GM21381 (cell line): ENCODE results near the gene CAMSAP2.

Experiments
- ATAC-seq: cut with Tn5 transposase; IDR thresholded peaks from one replicate; pipeline ENCODE4 v1.9.1; 2021; ENCODE audit warnings: mild to moderate bottlenecking, moderate library complexity; ENCODE audit not compliant: unreplicated experiment

Gene CAMSAP2, protein sequence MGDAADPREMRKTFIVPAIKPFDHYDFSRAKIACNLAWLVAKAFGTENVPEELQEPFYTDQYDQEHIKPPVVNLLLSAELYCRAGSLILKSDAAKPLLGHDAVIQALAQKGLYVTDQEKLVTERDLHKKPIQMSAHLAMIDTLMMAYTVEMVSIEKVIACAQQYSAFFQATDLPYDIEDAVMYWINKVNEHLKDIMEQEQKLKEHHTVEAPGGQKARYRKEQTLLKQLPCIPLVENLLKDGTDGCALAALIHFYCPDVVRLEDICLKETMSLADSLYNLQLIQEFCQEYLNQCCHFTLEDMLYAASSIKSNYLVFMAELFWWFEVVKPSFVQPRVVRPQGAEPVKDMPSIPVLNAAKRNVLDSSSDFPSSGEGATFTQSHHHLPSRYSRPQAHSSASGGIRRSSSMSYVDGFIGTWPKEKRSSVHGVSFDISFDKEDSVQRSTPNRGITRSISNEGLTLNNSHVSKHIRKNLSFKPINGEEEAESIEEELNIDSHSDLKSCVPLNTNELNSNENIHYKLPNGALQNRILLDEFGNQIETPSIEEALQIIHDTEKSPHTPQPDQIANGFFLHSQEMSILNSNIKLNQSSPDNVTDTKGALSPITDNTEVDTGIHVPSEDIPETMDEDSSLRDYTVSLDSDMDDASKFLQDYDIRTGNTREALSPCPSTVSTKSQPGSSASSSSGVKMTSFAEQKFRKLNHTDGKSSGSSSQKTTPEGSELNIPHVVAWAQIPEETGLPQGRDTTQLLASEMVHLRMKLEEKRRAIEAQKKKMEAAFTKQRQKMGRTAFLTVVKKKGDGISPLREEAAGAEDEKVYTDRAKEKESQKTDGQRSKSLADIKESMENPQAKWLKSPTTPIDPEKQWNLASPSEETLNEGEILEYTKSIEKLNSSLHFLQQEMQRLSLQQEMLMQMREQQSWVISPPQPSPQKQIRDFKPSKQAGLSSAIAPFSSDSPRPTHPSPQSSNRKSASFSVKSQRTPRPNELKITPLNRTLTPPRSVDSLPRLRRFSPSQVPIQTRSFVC (N-terminal part only)

DNA sequence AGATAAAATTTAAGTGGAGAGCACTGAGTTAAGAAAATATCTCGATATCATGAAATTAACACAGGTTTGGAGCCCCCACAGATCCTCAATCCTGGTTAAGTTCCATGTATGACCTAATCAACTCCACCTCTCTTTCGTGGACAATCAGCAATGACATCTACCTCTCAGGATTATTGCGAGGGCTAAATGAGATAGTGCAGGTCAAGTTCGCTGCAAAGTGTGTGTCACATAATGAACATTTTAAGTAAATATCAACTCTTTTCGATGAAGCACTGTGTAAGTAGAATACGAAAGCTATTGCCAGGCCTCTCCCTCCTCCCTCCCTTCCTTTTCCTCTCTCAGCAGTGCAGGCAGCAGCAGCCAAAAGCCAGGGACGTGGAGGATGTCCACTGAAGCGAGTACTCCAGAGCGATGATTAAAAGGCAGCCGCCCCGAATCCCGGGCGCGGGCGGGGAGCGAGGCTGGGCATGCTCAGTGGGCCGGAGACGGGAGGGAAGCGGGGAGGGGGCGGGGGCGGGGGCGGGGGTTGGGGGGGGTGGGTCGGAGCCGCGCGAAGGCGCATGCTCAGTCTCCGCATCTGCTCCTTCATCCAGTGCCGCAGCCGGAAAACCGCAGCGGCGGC, at the start of gene CAMSAP2:
Gene CAMSAP2, plus strand, starts transcription at position 567 of the 622 bp plus-strand sequence. CDS start 935 bp downstream, outside the sequence.
- ATAC-seq: peak; percentile 43

DNA sequence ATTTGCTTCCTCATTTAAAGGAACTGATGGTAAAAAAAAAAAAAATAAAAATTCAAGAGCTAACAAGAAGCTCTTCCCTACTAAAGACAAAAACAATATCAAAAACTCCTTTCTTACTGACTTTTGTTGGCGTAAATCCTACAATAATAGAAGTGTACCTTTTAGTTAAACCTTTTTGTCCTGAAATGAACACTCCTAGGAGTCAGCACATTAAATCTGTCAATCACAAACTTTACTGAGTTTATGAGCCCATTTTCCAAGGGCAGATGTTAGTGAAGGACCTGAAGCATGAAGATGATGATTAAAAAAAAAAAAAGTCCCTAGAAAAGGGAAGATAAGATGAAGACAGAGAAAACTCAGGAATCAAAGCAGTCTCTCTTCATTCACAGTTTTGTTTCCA, 46.4 kb upstream of the CAMSAP2 start:
- no peak for ATAC-seq

DNA sequence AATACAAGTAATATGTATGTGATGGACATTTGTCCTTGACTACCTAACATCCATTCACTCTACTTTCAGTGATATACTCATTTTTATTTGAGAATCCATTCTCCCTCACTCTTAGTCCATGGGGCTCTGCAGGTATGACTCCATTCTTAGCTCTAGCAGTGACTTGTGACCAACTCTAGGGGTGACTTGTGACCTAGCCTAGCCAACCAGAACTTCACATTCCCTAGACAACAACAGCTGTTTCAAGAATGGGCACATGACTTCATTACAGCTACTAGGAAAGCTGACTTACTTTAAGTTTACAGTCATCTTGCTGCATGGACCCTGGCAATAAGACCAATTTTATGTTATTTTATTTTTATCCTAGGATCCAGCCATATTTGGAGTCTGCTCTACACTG, 45.4 kb upstream of the CAMSAP2 start:
- ATAC-seq: no peak

DNA sequence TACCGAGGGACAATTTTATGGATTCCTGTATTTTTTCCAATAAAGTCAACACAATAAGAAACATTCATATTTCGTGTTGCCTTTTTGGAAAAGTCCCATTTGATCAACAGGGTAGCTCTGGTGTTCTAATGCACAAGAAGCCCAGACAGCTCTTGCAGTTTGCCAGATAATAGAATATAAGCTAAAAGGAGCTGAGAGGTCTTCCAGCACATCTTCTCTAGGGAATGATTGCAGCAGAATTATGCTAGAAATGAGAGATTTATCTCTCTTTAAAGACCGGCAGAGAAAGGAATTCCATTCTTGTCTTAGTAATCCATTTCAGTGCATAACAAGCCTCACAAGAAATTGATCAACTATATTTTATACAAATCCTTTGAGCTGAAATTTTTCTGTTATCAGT, 44.0 kb upstream of the CAMSAP2 start:
- ATAC-seq: no peak

DNA sequence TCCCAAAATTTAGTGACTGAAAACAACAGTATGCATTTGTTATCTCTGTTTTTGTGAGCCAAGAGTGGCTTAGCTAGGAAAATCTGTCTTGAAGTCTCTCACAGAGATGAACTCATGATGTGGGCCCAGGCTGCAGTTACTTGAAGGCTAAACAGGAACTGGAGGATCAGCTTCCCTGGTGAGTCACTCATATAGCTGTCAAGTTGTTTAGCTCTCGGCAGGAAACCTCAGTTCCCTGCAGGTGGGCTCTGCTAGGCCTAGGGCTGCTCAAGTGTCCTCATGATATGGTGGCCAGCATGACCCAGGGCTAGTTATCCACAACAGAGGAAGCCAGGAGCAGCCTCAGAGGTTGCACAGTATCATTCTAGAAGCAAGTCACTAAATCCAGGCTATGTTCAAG, 38.8 kb upstream of the CAMSAP2 start:
- ATAC-seq: no peak

DNA sequence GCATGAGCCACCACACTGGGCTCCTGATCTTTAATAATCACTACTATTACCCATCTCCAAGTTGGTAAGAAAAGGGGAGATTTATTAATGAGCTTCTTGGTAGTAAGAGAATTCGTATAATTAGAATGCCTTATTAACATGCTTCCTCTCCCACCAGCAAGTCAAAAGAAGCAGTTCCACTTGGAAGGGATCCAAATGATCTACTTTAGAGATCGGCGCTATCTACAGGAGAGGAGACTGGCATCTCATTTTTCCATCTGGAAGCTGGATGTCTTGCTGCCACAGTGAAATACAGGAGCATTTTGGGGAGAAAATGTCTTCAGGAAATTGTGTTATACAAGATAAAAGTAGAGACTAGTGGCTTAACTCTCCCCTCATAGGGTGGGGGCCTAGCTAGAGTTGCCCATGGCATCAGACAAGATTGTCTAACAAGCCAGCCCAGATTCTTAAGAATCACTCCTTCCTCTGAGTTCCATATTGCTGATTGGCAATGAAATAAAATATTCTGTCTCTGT, 33.6 kb upstream of the CAMSAP2 start:
- ATAC-seq: no peak

DNA sequence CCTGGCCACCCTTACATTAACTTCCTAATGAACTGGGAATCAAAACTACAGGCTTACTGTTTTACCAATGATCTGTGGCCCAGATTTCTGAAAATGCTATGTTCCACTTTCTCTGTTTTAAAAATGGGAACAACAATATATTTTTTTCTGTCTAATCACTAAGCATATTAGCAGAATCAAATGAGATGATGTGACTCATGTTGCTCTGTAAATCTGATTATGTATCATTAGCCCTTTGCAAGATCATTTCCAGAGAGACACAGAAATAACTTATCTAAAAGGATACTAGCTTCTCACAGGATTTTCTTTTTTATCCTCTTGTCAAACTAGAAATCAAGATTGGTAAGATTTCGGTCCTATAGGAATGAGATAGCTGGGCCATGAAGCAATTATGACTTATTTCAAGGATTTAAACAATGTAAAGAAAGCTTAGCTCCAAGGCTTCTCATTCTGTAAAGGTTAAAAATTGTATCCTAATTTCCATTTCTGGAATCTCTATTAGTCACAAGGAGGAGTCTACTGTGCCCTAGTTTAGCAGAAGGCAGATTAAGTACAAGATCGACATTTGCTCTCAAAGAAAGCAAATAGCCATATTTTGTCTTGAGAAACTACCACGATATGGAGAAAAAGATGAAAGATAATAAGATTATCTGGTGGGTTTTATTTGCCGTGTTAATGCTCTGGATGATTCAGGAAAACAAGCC, 32.4 kb upstream of the CAMSAP2 start:
- ATAC-seq: no peak

DNA sequence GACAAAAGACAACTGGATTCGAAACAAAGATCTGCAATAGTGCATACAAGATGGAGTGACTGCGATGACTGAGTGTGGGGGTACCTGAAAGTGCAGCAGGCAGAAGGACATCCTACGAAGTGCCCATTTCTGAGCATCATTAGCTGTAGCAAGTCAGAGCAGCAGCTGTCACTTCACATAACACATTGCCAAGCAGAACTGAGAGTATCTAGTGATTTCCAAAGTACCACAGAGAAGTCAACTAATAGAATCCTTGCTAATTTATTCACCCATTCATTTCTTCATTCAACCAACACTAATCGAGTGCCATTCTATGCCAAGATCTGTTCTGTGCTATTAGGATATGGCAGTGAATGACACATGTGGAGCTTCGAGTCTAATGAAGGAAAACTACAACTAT, 31.6 kb upstream of the CAMSAP2 start:
- ATAC-seq: no peak

DNA sequence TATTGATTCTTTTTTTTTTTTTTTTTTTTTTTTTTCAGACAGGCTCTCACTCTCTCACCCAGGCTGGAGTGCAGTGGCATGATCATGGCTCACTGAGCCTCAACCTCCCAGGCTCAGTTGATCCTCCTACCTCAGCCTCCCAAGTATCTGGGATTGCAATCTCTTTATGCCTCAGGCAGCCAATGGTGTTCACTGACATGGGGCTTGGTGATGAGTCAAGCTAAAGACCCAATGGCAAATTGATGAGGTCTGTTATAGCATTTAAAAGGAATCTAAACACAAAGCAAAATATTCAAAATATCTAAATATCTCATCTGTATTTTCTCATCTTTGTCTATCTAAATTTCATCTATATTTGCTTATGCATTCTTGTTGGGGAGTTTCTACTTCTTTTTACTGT, 30.5 kb upstream of the CAMSAP2 start:
- no peak for ATAC-seq

DNA sequence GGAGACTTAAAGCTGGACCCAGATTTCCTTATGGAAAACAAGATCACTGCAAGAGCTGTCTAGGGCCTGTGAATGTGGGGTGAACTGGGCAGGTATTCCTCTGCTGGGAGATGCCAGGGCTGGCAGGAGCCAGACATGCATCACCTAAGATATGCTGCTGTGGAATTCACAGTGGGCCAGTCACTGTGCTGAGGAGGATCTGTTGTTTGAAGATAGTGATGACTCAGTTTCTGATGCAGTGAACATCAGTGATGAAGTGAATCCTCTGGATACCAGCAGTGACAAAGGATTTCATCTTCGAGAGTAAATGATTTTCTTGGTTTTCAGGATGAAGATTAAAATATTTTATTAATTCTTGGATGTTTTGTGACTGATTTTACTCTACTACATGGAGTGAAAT, 29.9 kb upstream of the CAMSAP2 start:
- no peak for ATAC-seq

DNA sequence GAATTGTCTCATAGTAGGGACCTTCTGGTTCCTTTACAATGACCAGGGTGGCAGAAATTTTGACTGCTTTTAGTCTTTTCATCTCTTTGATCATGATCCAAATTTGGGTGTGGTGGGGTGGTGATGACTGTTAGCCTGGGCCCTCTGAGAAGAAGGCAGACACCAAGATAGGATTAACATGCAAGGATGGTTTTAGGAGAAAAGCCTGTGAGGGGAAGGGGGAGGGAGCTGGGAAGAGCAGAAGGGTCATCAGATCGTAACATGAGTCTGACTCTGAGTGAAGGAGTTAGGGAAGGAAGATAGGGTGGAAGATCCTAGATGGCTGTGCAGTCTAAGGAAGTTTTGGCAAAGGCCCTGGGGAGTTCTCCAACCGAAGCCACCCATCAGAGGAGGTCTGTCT, 28.5 kb upstream of the CAMSAP2 start:
- ATAC-seq: no peak

DNA sequence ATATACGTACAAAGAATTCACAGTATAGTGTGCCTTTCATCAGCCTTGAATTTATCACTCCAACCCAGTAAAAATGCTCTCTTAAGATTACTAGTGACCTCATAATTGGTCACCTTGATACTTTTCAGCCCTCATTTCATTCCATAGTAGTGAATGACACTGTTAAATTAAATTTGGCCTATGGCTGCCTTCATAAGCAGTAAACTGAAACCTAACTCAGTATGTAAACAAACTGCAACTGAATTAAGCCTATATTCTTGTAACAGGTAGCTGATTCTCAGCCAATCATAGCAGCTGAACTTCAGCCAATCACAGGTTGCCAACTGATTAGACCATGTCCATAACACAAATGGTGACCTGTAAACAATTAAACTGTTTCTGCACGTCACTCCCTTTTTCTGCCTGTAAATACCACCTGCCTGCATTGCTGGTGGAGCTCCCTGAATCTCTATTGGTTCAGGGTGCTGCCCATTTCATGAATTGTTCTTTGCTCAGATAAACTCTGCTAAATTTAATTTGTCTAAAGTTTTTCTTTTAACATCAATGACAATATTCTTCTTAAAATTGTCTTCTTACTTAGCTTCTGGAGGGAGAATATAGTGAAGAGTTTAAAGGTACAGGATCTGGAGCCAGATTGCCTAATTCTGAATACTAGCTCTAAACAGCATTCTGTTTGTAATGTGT, 24.0 kb upstream of the CAMSAP2 start:
- ATAC-seq: no peak

DNA sequence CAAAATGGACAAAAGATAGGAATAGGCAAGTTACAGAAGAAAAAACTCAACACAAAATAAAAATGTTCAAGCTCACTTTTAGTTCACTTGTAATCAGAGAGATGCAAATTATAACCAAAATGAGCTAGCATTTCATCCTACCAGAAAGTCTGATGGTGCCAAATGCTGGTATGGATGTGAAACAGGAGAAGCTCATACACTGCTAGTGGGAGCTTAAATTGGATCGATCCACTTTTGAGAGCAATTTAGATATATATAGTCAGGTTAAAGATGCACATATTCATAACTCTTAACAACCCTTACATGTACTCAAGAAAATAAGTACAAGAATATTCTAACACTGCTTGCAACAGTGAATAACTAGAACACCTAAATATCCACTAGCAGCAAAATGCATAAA, 18.5 kb upstream of the CAMSAP2 start:
- ATAC-seq: no peak

DNA sequence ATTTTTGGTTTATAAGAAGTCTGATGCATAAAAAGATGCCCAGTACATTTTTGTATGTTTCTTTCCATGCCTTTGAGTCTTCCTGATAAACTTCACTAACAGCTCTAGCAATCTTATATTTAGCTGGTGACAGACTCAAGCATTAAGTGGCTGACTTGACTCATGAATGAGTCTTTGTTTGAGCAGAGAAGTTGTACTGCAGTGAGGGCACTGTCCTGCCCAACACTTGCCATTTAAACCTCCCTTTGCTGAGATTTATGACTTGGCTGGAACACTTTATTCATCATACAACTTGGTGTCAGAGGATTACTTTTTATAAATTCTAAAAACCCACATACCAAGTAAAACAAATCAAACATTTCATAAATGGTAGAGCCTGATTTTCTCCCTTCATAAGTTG, 14.6 kb upstream of the CAMSAP2 start:
- no peak for ATAC-seq

DNA sequence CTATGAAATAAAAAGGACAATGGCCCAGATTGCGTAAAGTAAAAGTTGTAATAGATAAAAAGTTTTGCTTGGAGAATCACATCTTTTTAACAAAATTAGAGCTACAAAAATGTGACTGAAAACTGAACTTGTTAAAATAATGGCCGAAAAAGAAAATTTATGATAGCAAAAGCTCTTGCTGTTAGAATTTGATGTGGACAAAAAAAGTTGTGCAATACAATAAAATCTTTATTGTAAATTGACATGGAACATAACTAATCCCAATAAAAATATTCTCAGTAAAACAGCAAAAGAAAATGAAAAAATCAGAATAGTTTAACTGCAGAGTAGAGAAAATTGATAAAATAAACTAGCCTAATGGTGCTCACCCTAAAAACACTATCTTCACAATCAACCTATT, 11.4 kb upstream of the CAMSAP2 start:
- no peak for ATAC-seq

DNA sequence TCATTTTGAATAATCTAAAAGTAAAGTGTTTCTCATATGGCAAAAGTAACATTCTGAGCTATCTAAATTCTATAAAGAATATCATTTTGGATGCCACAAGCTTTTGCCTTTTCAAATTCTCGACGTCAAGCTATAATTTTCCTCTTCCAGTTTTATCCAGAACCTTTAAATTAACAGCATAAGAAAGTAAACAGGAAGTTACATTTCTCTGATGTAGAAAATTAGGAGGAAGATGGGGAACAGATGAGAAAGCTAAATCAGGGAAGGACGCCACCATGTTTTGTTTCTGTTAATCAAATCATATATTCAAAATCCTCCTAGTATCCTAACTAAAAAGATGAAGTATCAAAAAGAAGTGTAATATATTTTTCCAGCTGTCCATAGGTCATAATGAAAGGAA, 8.8 kb upstream of the CAMSAP2 start:
- no peak for ATAC-seq

DNA sequence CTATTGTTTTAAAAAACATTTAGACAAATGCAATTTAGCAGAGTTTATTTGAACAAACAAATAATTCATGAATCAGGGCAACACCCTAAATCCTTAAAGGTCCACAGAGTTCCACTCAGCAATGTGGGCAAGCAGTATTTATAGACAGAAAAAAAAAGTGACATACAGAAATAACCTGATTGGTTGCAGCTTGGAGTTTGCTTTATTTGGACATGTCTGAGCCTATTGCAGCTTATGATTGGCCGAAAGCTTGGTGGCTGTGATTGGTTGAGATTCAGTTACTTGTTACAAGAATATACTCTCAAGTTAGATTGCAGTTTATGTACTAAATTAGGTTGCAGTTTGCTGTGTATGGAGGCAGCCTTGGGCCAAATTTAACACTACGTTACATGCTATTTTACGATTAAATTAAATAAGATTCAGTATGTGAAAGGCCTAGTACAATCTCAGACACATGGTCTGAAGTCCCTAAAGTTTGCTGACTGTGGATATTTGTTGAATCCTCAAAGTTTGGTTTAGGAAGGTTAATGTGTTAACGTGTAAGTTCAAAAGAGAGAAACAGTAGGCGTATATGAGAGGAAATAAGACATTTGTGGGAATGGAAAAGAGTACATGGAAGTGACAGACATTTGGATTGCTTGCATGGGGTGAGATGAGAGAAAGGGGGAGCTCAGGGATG, 6.9 kb upstream of the CAMSAP2 start:
- no peak for ATAC-seq

DNA sequence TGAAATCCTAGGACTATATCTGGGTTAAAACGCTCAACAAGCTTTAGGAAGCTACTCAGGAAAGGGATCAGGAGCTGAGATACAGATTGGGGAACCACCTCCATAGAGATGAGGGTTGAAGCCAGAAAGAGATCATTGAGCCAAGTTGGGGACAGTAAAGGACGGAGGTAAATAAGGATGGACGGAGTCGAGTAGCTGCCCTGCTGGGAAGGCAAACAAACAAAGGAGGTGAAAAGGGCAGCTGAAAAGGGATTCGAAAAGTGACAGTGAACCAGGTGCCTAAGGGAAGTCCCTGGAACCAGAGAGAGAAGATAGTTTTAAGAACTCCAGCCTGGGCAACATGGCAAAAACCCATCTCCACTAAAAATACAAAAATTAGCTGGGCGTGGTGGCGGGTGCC, 6.3 kb upstream of the CAMSAP2 start:
- ATAC-seq: no peak

DNA sequence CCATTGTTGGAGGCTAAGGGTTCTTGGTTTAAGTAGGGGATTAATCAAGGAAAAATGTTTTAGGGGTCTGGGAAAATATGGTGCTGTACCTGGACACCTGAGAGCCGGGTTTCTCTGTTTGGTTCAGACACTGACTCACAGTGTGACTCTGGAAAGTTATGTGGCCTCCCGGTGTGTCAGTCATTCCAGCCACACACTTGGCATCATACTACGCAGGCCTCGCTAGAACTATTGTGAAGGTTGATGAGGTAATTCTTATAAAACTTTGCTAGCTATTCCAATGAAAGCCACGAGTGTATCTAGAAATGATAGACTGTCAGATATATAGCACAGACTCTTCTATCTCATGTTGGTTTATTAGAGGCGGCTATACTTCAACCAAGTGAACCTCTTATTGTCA, 4.8 kb upstream of the CAMSAP2 start:
- no peak for ATAC-seq
